ENCODE results near the gene DNER. TPM values are rescaled to one million over a fixed set of nuclear protein-coding genes. Genes with fewer than 3 reads are reported as not detected.
"Not testable (repeated sequence)": the region's sequence is repeated elsewhere in the genome, so short reads cannot be mapped to it uniquely, and the experiment has no call there.

The DNER gene
- total RNA-seq, 1 donor from 2014 or later = 1.3 TPM

GRCh38 chr2:229620289-229620688, 94.1 kb downstream of the DNER start:
- no peak for DNase-seq

GRCh38 chr2:229616433-229616832, 97.9 kb downstream of the DNER start:
- no peak for DNase-seq

GRCh38 chr2:229614021-229614420, 100.3 kb downstream of the DNER start:
- DNase-seq = not testable (repeated sequence)

- no peak for DNase-seq
Measured at GRCh38 chr2:229612384-229612971, 101.9 kb downstream of the DNER start.

GRCh38 chr2:229611360-229611759, 103.0 kb downstream of the DNER start:
- DNase-seq = no peak

- DNase-seq = no peak
Measured at GRCh38 chr2:229610872-229611271, 103.5 kb downstream of the DNER start.

GRCh38 chr2:229610333-229610732, 104.0 kb downstream of the DNER start:
- DNase-seq = no peak

- no peak for DNase-seq
Measured at GRCh38 chr2:229601936-229602335, 112.4 kb downstream of the DNER start.

GRCh38 chr2:229601396-229601795, 113.0 kb downstream of the DNER start:
- DNase-seq = no peak

GRCh38 chr2:229598227-229598626, 116.1 kb downstream of the DNER start:
- DNase-seq = no peak

- no peak for DNase-seq
Measured at GRCh38 chr2:229596796-229597195, 117.6 kb downstream of the DNER start.

- DNase-seq = peak; percentile 19
Measured at GRCh38 chr2:229591611-229592010, 122.7 kb downstream of the DNER start.

- peak; percentile 91 for DNase-seq
Measured at GRCh38 chr2:229586746-229587705, 127.3 kb downstream of the DNER start.

- no peak for DNase-seq
Measured at GRCh38 chr2:229586012-229586411, 128.3 kb downstream of the DNER start.

- DNase-seq = no peak
Measured at GRCh38 chr2:229582151-229582550, 132.2 kb downstream of the DNER start.

- DNase-seq = no peak
Measured at GRCh38 chr2:229578052-229578846, 136.1 kb downstream of the DNER start.

- DNase-seq = no peak
Measured at GRCh38 chr2:229575569-229576315, 138.6 kb downstream of the DNER start.

GRCh38 chr2:229572507-229573271, 141.7 kb downstream of the DNER start:
- peak; percentile 7 for DNase-seq

- no peak for DNase-seq
Measured at GRCh38 chr2:229571243-229571642, 143.1 kb downstream of the DNER start.

GRCh38 chr2:229566370-229566769, 148.0 kb downstream of the DNER start:
- DNase-seq = no peak

GRCh38 chr2:229564300-229564907, 150.0 kb downstream of the DNER start:
- no peak for DNase-seq

Measured in tongue (tissue), 2 donors.